ENCODE results near the gene EIF6. TPM values are rescaled to one million over a fixed set of nuclear protein-coding genes. Genes with fewer than 3 reads are reported as not detected.

The EIF6 gene
- total RNA-seq, 1 experiment from 2014 or later = 180 TPM

DNA sequence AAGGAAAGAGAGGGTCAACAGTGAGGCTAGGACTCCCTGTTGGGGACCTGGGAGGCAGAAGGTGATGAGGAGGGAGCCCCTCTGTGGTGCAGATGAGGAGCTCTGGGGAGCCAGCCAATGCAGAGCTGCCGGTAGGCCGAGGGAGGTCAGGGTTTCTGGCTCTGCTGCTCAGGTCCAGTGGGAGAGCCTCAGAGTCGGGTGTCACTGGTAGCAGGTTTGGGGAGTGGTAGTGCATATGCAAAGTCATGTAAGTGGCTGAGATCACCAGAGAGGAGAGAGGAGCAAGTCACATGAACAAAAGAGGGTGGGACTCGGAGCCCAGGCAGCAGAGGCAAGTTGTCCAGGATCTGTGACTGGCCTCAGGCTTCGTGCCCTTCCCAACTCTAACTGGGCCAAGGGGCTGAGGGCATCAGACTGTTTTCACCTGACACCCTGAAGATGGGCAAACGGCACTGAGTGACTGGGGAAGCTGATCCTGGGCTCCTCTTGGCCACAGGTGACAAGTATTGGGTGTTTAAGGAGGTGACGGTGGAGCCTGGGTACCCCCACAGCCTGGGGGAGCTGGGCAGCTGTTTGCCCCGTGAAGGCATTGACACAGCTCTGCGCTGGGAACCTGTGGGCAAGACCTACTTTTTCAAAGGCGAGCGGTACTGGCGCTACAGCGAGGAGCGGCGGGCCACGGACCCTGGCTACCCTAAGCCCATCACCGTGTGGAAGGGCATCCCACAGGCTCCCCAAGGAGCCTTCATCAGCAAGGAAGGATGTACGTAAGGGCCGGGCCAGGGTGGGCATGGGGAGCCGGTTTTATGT is 13.3 kb downstream of the EIF6 start:
- no peaks in the 10 kb centered on the region for H3K36me3 ChIP-seq (ENCODE audit: insufficient read depth, low read length, poor library complexity, severe bottlenecking)
- no peak overlapping the region for H3K4me3 ChIP-seq (ENCODE audit: low read depth, low read length, poor library complexity, severe bottlenecking)
- ChIA-PET POLR2A (ENCODE audit: low non-redundant PET) (no interaction called here), CTCF (interaction anchor here (1.0 kb wide), 1 partner anchor 126 kb away, joined by 3 read pairs; no protein-coding TSS in a partner anchor)
- no peak overlapping the region for H3K27ac ChIP-seq (ENCODE audit: low read depth, low read length, poor library complexity, severe bottlenecking)
- no peaks in the 10 kb centered on the region for H3K27me3 ChIP-seq (replicated peaks; ENCODE audit: insufficient read depth, low read depth, low read length, poor library complexity)
- no peaks in the 10 kb centered on the region for H3K9me3 ChIP-seq (ENCODE audit: low read depth, low read length, poor library complexity, severe bottlenecking)
- BruUV-seq (replicated peaks) = no TSS peak
- intact Hi-C loops (cut with micrococcal nuclease; ENCODE audit: unreplicated experiment) = no loop called here
- TF ChIP-seq, protein P1, sequence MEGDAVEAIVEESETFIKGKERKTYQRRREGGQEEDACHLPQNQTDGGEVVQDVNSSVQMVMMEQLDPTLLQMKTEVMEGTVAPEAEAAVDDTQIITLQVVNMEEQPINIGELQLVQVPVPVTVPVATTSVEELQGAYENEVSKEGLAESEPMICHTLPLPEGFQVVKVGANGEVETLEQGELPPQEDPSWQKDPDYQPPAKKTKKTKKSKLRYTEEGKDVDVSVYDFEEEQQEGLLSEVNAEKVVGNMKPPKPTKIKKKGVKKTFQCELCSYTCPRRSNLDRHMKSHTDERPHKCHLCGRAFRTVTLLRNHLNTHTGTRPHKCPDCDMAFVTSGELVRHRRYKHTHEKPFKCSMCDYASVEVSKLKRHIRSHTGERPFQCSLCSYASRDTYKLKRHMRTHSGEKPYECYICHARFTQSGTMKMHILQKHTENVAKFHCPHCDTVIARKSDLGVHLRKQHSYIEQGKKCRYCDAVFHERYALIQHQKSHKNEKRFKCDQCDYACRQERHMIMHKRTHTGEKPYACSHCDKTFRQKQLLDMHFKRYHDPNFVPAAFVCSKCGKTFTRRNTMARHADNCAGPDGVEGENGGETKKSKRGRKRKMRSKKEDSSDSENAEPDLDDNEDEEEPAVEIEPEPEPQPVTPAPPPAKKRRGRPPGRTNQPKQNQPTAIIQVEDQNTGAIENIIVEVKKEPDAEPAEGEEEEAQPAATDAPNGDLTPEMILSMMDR (conservative IDR thresholded peaks at IDR 0.05; ENCODE audit: low read depth, low read length) = no peak
- no peak for TF ChIP-seq EZH2 (IDR thresholded peaks at IDR 0.05; ENCODE audit: borderline replicate concordance, low read depth, low read length, poor library complexity, severe bottlenecking)
- H3K4me1 ChIP-seq (ENCODE audit: insufficient read depth, low read length, poor library complexity, severe bottlenecking) = no peaks in the 10 kb centered on the region
- no peak for DNase-seq (ENCODE audit: low spot score)

DNA sequence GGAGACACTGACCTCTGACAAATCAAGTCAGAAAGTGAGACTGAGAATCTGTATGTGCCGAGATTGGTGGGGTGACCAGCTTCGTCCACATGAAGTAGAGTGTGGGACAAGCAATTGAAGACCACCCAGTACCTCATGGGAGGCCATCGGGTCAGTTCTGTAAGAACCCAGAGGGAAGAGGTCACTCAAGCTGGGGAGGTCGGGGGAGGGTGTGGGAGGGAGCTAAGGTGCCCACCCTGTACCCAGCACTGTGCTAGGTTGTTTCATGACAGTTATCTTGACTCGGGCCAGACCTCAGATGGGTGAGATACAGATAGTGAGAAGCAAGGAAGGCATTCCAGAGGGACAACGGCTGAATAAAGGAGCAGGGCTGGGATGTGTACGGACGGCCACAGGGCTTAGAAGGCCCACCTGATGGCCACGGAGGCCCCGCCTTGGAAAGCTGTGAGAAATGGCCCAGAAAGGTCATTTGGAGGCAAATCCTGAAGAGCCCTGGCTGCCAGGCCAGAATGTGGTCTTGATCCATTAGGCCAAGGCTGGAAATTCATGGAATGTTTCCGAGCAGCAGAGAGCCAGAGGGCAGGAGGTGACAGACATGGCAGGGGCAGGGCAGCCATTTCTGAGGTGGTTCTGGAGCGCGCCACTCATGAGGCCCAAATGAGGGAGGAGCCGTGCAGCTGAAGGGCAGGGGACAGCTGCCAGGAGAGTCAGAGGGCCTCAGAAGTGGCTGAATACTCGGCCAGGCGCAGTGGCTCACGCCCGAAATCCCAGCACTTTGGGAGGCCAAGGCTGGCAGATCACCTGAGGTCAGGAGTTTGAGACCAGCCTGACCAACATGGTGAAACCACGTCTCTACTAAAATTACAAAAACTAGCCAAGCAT is 14.3 kb downstream of the EIF6 start:
- intact Hi-C loops (cut with micrococcal nuclease; ENCODE audit: unreplicated experiment) = no loop called here
- BruUV-seq (replicated peaks) = no TSS peak

More for the DNA sequence above, 14.3 kb downstream of the EIF6 start:
- H3K9me3 ChIP-seq (ENCODE audit: low read depth, low read length, poor library complexity, severe bottlenecking) = no peaks in the 10 kb centered on the region
- ChIA-PET POLR2A (ENCODE audit: low non-redundant PET) (no interaction called here), CTCF (no interaction called here)
- no peak overlapping the region for H3K4me3 ChIP-seq (ENCODE audit: low read depth, low read length, poor library complexity, severe bottlenecking)
- H3K36me3 ChIP-seq (ENCODE audit: insufficient read depth, low read length, poor library complexity, severe bottlenecking) = no peaks in the 10 kb centered on the region
- no peaks in the 10 kb centered on the region for H3K27me3 ChIP-seq (replicated peaks; ENCODE audit: insufficient read depth, low read depth, low read length, poor library complexity)
- no peak for DNase-seq (ENCODE audit: low spot score)
- no peak for TF ChIP-seq EZH2 (IDR thresholded peaks at IDR 0.05; ENCODE audit: borderline replicate concordance, low read depth, low read length, poor library complexity, severe bottlenecking)
- TF ChIP-seq, protein P1 (conservative IDR thresholded peaks at IDR 0.05; ENCODE audit: low read depth, low read length) = no peak
- H3K4me1 ChIP-seq (ENCODE audit: insufficient read depth, low read length, poor library complexity, severe bottlenecking) = no peaks in the 10 kb centered on the region
- no peak overlapping the region for H3K27ac ChIP-seq (ENCODE audit: low read depth, low read length, poor library complexity, severe bottlenecking)
